ENCODE data around the gene SLC6A1.
A peak's percentile ranks its signal among the peaks of the same experiment; 100 is the strongest.

Gene SLC6A1

DNA sequence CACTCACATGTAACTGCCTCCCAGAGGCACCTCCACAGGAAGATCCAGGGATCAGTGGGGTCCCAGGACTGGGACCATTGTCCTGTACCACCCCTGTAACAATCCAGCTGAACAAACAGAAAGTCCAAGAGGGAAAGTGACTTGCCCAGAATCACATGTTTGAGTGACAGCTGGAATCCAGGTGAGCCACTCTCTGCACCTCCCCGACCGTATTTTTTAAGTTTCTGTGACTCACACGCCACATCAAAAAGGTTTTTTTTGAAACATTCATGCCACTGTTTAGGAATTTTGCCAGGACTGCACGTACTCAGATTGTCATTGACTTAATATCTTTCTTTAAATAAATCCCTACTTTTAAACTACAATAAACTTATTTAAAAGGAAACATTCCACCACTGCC lies 9.8 kb upstream of the SLC6A1 start:
- no peak overlapping the region for H3K4me3 ChIP-seq (replicated peaks in 1 of 2; ENCODE audit: low read depth in 2 of 2, low read length in 2 of 2)
- no peak for DNase-seq (ENCODE audit: low read depth in 2 of 2)
- TF ChIP-seq, protein P1, sequence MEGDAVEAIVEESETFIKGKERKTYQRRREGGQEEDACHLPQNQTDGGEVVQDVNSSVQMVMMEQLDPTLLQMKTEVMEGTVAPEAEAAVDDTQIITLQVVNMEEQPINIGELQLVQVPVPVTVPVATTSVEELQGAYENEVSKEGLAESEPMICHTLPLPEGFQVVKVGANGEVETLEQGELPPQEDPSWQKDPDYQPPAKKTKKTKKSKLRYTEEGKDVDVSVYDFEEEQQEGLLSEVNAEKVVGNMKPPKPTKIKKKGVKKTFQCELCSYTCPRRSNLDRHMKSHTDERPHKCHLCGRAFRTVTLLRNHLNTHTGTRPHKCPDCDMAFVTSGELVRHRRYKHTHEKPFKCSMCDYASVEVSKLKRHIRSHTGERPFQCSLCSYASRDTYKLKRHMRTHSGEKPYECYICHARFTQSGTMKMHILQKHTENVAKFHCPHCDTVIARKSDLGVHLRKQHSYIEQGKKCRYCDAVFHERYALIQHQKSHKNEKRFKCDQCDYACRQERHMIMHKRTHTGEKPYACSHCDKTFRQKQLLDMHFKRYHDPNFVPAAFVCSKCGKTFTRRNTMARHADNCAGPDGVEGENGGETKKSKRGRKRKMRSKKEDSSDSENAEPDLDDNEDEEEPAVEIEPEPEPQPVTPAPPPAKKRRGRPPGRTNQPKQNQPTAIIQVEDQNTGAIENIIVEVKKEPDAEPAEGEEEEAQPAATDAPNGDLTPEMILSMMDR (IDR thresholded peaks at IDR 0.05; ENCODE audit: low read depth, low read length): no peak

DNA sequence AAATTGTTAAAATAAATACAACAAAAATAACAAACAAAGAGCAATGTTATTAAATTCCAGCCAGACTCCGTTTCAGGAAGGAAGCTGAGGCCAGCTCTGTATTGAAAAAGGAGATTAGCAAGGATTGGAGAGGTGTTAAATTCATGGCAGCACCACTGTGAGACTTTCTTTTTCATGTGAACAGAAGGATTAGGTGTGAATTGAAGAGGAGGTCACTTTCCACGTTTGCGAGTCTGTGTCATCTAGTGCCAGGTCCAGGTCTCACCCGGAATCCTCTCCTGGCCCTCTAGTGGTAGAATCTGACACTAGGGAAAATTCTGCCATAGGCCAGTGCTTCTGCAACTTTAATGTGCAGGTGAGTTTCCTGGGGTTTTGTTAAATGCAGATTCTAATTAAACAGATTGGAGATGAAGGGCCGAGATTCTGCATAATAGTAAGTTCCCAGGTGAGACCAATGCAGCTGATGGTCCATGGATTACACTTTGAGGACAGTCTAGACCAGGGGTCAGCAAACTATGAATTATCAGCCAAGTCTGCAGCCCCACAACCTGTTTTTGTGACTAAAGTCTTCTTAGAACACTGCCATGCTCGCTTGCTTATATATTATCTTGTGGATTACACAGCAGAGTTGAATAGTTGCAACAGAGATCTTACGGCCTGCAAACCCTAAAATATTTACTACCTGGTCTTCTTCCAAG lies 9.2 kb upstream of the SLC6A1 start:
- H3K4me3 ChIP-seq (replicated peaks in 1 of 2; ENCODE audit: low read depth in 2 of 2, low read length in 2 of 2): no peak overlapping the region
- DNase-seq (ENCODE audit: low read depth in 2 of 2): peak; percentile 34 to 50
- TF ChIP-seq, protein P1 (IDR thresholded peaks at IDR 0.05; ENCODE audit: low read depth, low read length): peak; percentile 85

DNA sequence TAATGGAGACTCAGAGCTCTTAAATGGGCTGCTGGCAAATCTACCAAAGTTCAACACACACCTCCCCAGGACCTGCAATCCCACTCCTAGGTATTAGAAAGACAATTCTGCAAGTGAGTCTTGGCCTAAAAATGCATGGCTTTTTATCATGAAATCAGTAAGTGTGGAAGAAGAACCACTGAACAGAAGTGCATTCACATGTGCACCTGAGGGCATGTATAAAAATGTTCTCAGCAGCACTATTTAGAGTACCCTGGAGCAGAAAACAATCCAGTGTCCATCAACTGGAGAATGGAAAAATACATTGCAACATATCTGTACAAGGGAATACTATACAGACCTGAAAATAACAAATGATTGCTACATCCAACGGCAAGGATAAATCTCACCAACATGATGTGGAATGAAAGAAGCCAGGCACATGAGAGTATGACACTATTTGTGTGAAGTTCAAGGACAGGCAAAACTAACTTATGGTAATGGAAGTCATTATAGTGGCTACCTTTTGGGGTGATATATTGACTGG lies 8.1 kb upstream of the SLC6A1 start:
- no peak overlapping the region for H3K4me3 ChIP-seq (replicated peaks in 1 of 2; ENCODE audit: low read depth in 2 of 2, low read length in 2 of 2)
- TF ChIP-seq, protein P1 (IDR thresholded peaks at IDR 0.05; ENCODE audit: low read depth, low read length): no peak
- DNase-seq (ENCODE audit: low read depth in 2 of 2): no peak

DNA sequence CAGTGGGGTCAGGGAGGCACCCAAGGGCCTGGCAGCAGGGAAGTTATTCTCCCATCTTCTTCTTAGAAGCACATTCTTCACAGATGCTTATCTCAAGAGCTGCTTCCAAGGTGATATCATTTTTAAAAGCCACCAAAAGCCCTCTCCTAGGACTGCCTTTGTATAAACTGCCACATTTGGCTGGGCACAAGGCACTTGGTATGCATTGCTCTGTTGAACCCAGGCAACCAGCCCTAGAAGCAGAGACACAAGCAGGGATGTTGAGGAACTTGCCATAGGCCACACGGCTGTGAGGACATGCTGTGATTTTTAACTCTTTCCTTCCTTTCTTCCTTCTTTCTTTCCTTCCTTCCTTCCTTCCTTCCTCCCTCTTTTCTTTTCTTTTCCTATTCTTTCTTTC lies 7.4 kb upstream of the SLC6A1 start:
- H3K4me3 ChIP-seq (replicated peaks in 1 of 2; ENCODE audit: low read depth in 2 of 2, low read length in 2 of 2): no peak overlapping the region
- TF ChIP-seq, protein P1 (IDR thresholded peaks at IDR 0.05; ENCODE audit: low read depth, low read length): no peak
- no peak for DNase-seq (ENCODE audit: low read depth in 2 of 2)

DNA sequence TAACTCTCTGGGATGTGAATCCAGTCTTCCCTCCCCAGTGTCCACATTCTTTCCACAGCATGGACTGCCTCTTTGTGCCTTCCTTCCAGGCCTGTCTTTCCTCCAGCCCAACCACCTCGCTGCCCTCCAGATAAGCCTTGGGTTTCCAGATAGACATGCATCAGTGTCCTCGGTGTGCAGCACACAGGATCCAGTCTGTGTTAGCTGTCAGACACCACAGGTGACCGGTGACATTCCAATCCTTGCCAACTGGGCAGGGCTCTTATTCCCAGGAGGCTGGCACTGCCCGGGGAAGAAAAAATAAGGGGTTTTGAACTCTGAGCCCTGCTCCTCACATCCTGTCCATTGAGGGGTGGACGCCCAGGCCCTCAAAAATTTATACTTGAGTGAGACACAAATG lies 6.0 kb upstream of the SLC6A1 start:
- no peak overlapping the region for H3K4me3 ChIP-seq (replicated peaks in 1 of 2; ENCODE audit: low read depth in 2 of 2, low read length in 2 of 2)
- TF ChIP-seq, protein P1 (IDR thresholded peaks at IDR 0.05; ENCODE audit: low read depth, low read length): no peak
- no peak for DNase-seq (ENCODE audit: low read depth in 2 of 2)

DNA sequence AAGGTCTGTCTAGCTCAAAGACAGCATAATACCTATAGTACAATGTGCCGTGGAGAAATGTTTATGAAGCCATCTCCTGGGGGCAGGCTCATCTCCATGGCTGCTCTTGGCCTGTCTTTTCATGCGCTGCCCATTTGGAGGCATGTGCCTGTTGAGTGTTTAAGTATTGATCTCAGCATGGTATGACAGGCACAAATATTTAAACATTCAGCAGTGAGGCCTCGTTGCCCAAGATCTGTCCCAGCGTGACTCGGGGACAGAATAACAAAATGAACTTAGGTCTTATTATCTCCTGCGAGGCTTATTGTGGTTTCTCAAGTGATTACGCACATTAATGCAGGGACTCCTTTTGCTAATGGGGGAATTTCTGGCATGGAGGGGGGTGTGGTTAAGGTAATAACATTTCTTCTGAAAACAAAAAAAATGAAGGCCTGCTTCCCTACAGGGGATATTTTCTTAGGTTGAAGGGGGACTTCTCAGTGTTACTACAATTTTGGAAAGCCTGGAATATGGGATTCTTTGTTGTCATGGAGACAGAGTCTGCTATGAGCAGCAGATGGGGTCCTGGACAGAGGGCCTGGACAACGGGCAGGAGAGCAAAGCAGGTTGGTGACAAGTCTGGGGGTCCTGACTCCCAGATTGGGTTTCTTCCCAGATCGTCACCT lies 4.4 kb upstream of the SLC6A1 start:
- TF ChIP-seq, protein P1 (IDR thresholded peaks at IDR 0.05; ENCODE audit: low read depth, low read length): no peak
- no peak overlapping the region for H3K4me3 ChIP-seq (replicated peaks in 1 of 2; ENCODE audit: low read depth in 2 of 2, low read length in 2 of 2)
- DNase-seq (ENCODE audit: low read depth in 2 of 2): no peak

Measured in cardiac fibroblast (primary cell).